ENCODE data around the gene SLC25A51. TPM values are rescaled to one million over a fixed set of nuclear protein-coding genes. Genes with fewer than 3 reads are reported as not detected.

The SLC25A51 gene
- total and polyA plus RNA-seq, 2 experiments from 2014 or later: 5.3 to 22.0 TPM

GRCh38 chr9:37904445-37905130 is 661 bp upstream of the SLC25A51 start:
- H3K4me2 ChIP-seq: peak overlapping the region; percentile 96
- peaks cover 11% of the 10 kb centered on the region; the same call in 1 of the 2 replicates for H4K20me1 ChIP-seq (replicated peaks; ENCODE audit: insufficient read depth)
- H3K4me3 ChIP-seq: peak overlapping the region; percentile 97
- peaks cover 22% of the 10 kb centered on the region for H3K4me1 ChIP-seq (ENCODE audit: insufficient read depth)
- peaks cover 16% of the 10 kb centered on the region for H3K4me1 Mint-ChIP-seq
- H3K36me3 Mint-ChIP-seq (ENCODE audit: low read depth): no peaks in the 10 kb centered on the region
- TF ChIP-seq CREB1 (CRISPR knock-in tag; IDR thresholded peaks at IDR 0.05; ENCODE audit: low read depth): no peak
- no peak for TF ChIP-seq ZNF331 (CRISPR knock-in tag; IDR thresholded peaks at IDR 0.05; ENCODE audit: low read depth)
- TF ChIP-seq NANOG (IDR thresholded peaks at IDR 0.05; ENCODE audit: borderline replicate concordance): no peak
- no peak for TF ChIP-seq EZH2phosphoT487 (IDR thresholded peaks at IDR 0.05; ENCODE audit: unreplicated experiment)
- no peak for TF ChIP-seq STAT1 (IDR thresholded peaks at IDR 0.05; ENCODE audit: unreplicated experiment)
- TF ChIP-seq EZH2 (IDR thresholded peaks at IDR 0.05; ENCODE audit: low read depth, unreplicated experiment): no peak
- no peak for TF ChIP-seq ZNF462 (CRISPR knock-in tag; IDR thresholded peaks at IDR 0.05)
- TF ChIP-seq JUNB (IDR thresholded peaks at IDR 0.05; ENCODE audit: unreplicated experiment): no peak
- no peak for TF ChIP-seq ETS1 (IDR thresholded peaks at IDR 0.05)
- no peak for TF ChIP-seq CTCF (conservative IDR thresholded peaks at IDR 0.05; ENCODE audit: low read depth in 2 of 2)
- no peak for TF ChIP-seq POLR2AphosphoS5 (IDR thresholded peaks at IDR 0.05; ENCODE audit: low read depth)
- peak overlapping the region; percentile 90; the same call in 1 of the 2 replicates for H3K27ac Mint-ChIP-seq
- H3K9me2 ChIP-seq (ENCODE audit: insufficient read depth): no peaks in the 10 kb centered on the region
- peaks cover 8% of the 10 kb centered on the region for H3F3A ChIP-seq (replicated peaks; ENCODE audit: low read depth)
- peaks cover 25% of the 10 kb centered on the region for H3K79me2 ChIP-seq (replicated peaks; ENCODE audit: insufficient read depth)
- H2AFZ ChIP-seq: peak overlapping the region; percentile 100
- H3K9me3 Mint-ChIP-seq: no peaks in the 10 kb centered on the region
- H3K4me3 Mint-ChIP-seq: peak overlapping the region; percentile 92
- H3K27ac ChIP-seq (ENCODE audit: low read depth): peak overlapping the region; percentile 84; the same call in 1 of the 2 replicates
- DNase-seq (ENCODE audit: low spot score): no peak
- H3K27me3 ChIP-seq (ENCODE audit: insufficient read depth): peaks cover 16% of the 10 kb centered on the region; the same call in 1 of the 2 replicates
- peak; percentile 9 for ATAC-seq
- H3K36me3 ChIP-seq (ENCODE audit: insufficient read depth): no peaks in the 10 kb centered on the region
- H3K27me3 Mint-ChIP-seq (ENCODE audit: insufficient read depth, low read depth, poor library complexity): peaks cover 11% of the 10 kb centered on the region

Data from GM23338 (cell line).